K562 (cell line): ENCODE data around the gene SLC48A1. TPM values are rescaled to one million over a fixed set of nuclear protein-coding genes. Genes with fewer than 3 reads are reported as not detected.
A peak's percentile ranks its signal among the peaks of the same experiment; 100 is the strongest.

Source experiments
- JUN ChIP-seq, 2 experiments: sonication (generic) in 1 of 2; formaldehyde crosslinking in 1 of 2; IDR thresholded peaks; 2 replicates each; pipeline versions ENCODE4 v1.6.1 to v1.8.0; 2012 to 2022; ENCODE audit warnings: borderline replicate concordance in 2 of 2, mild to moderate bottlenecking in 2 of 2, improper control_type of control experiment in 1 of 2, low read depth in 1 of 2, low read length in 1 of 2, missing genetic modification reagents in 1 of 2
- KDM5B ChIP-seq: fragments of 200-600 bp; sonication (generic); IDR thresholded peaks from 2 replicates; pipeline ENCODE4 v1.6.1; 2012; ENCODE audit warnings: low read depth, mild to moderate bottlenecking, moderate library complexity, low read length, control low read depth, inconsistent platforms; ENCODE audit not compliant: insufficient replicate concordance
- REST ChIP-seq, 2 experiments: fragments of 450-650 bp; formaldehyde crosslinking in 1 of 2; IDR thresholded peaks; 2 replicates each; pipeline versions ENCODE4 v1.4.0 to v1.6.1; 2014 to 2020; ENCODE audit warnings: mild to moderate bottlenecking in 2 of 2, borderline replicate concordance in 1 of 2, low read depth in 1 of 2
- RREB1 ChIP-seq: fragments of 250-450 bp; sonication (Bioruptor Pico); IDR thresholded peaks from 2 replicates; pipeline ENCODE4 v1.4.0; 2020
- SMAD4 ChIP-seq: fragments of 250-450 bp; sonication (Bioruptor Pico); conservative IDR thresholded peaks from 2 replicates; pipeline ENCODE4 v1.8.0; 2021; ENCODE audit warnings: inconsistent platforms, mild to moderate bottlenecking, moderate library complexity
- SMARCB1 ChIP-seq: IDR thresholded peaks from 2 replicates; pipeline ENCODE4 v1.6.1; 2011; ENCODE audit warnings: improper control_type of control experiment, low read depth; ENCODE audit not compliant: insufficient read length
- TAF7 ChIP-seq: fragments of 450-650 bp; IDR thresholded peaks from 2 replicates; pipeline ENCODE4 v1.6.1; 2016; ENCODE audit warnings: missing genetic modification characterization, missing compliant biosample characterization
- ZEB2 ChIP-seq: fragments of 450-650 bp; IDR thresholded peaks from 2 replicates; pipeline ENCODE4 v1.6.1; 2016
- ZNF398 ChIP-seq: fragments of 250-450 bp; sonication (Bioruptor Pico); IDR thresholded peaks from 2 replicates; pipeline ENCODE4 v1.8.0; 2021; ENCODE audit warnings: moderate library complexity, mild to moderate bottlenecking, inconsistent platforms
- polyA plus RNA-seq, 8 experiments: library from polyadenylated mRNA; depleted of rRNA in 4 of 8; stranded (reverse) in 5 of 8; unstranded in 3 of 8; fragments of >200 nt; fragmentation: Nextera tagmentation in 2 of 8; fragmentation: Illumina TruSeq in 1 of 8; extraction: Ambion mirVana in 2 of 8; extraction: Trizol in 1 of 8; gene quantifications; 2 replicates each; pipeline versions ENCODE4 v1.2.1 to v1.2.3, GENCODE V29; 2011 to 2014; ENCODE audit warnings: inconsistent platforms in 1 of 8, missing spikeins in 1 of 8
- total RNA-seq, 7 experiments: library from RNA; depleted of rRNA in 6 of 7; stranded (reverse); fragments of >200 nt in 6 of 7; fragmentation: Illumina TruSeq in 2 of 7; extraction: Trizol in 2 of 7; gene quantifications; 2 replicates each; pipeline versions ENCODE4 v1.2.1 to v1.2.3, GENCODE V29; 2011 to 2021; ENCODE audit warnings: low replicate concordance in 1 of 7

SLC48A1 gene
- total and polyA plus RNA-seq, 9 of the 15 experiments (the other 6 are each of a cell fraction or from before 2014, with no cell fraction given), result 10.7 to 37.5 (median 18.7) TPM

- TF ChIP-seq RREB1 (CRISPR knock-in tag) (no peak), KDM5B (no peak), SMARCB1 (no peak), SMAD4 (CRISPR knock-in tag) (peak; percentile 74; the same call in 1 of the 2 replicates), TAF7 (tag) (no peak), REST (IDR thresholded peaks at IDR 0.05; ENCODE audit: borderline replicate concordance) (no peak), REST (CRISPR knock-in tag; IDR thresholded peaks at IDR 0.05; ENCODE audit: low read depth) (no peak), ZEB2 (peak; percentile 78), JUN (IDR thresholded peaks at IDR 0.05; ENCODE audit: borderline replicate concordance, low read depth, low read length) (no peak), JUN (CRISPR knock-in tag; IDR thresholded peaks at IDR 0.05; ENCODE audit: borderline replicate concordance) (no peak), ZNF398 (CRISPR knock-in tag) (no peak)
Observed at GRCh38 chr12:47777741-47778558, 4.9 kb downstream of the SLC48A1 start (continued).
